Naive B cell (primary cell): Measurements from ENCODE around the gene PXN. TPM values are rescaled to one million over a fixed set of nuclear protein-coding genes. Genes with fewer than 3 reads are reported as not detected.
"Not testable (repeated sequence)": the region's sequence is repeated elsewhere in the genome, so short reads cannot be mapped to it uniquely, and the experiment has no call there.

Experiments used
- ATAC-seq, 2 donors: fragments of 150-1000 bp; cut with Tn5 transposase; 2 replicates each; pipeline ENCODE4 v1.10.0; 2021; ENCODE audit warnings: low read depth in 2 of 2, mild to moderate bottlenecking in 2 of 2, moderate library complexity in 2 of 2
- DNase-seq: peaks from one replicate; pipeline ENCODE4 v3.0.0; 2022
- H3K27ac Mint-ChIP-seq, 6 donors: one replicate each; pipeline ENCODE4 v1.8.0; 2020 to 2022; ENCODE audit warnings: mild to moderate bottlenecking in 6 of 6, mixed read lengths in 6 of 6, moderate library complexity in 5 of 6, inconsistent platforms in 2 of 6
- H3K27me3 Mint-ChIP-seq, 3 donors: one replicate each; pipeline ENCODE4 v1.8.0; 2021 to 2022; ENCODE audit warnings: mixed read lengths in 3 of 3, mild to moderate bottlenecking in 1 of 3
- H3K36me3 Mint-ChIP-seq, 2 donors: one replicate each; pipeline ENCODE4 v1.8.0; 2020 to 2022; ENCODE audit warnings: mixed read lengths in 2 of 2, inconsistent platforms in 1 of 2, mild to moderate bottlenecking in 1 of 2
- H3K4me1 Mint-ChIP-seq, 3 donors: one replicate each; pipeline ENCODE4 v1.8.0; 2020 to 2022; ENCODE audit warnings: mixed read lengths in 3 of 3, inconsistent platforms in 1 of 3, mild to moderate bottlenecking in 1 of 3, moderate library complexity in 1 of 3
- H3K4me3 Mint-ChIP-seq, 8 donors: one replicate each; pipeline ENCODE4 v1.8.0; 2020 to 2022; ENCODE audit warnings: mild to moderate bottlenecking in 8 of 8, mixed read lengths in 8 of 8, moderate library complexity in 8 of 8, inconsistent platforms in 2 of 8
- H3K9me3 Mint-ChIP-seq, 7 donors: one replicate each; pipeline ENCODE4 v1.8.0; 2020 to 2022; ENCODE audit warnings: mixed read lengths in 7 of 7, mild to moderate bottlenecking in 5 of 7, inconsistent platforms in 2 of 7, moderate library complexity in 1 of 7
- polyA plus RNA-seq, 6 donors: library from polyadenylated mRNA; unstranded; fragments of 300-500 nt; fragmentation: Illumina TruSeq; gene quantifications; one replicate each; pipeline ENCODE4 v1.2.3, GENCODE V29; 2021; ENCODE audit warnings: low read depth in 6 of 6

The PXN gene
- polyA plus RNA-seq, 6 donors from 2014 or later: 0.95 to 6.0 (median 3.7) TPM

GRCh38 chr12:120196363-120196762 is 69.2 kb downstream of the PXN start:
- Mint-ChIP-seq H3K27me3 (no peaks in the 10 kb centered on the region), H3K36me3 (peaks cover 0 to 4% of the 10 kb centered on the region in 2 donors), H3K4me1 (peaks cover 24 to 57% (median 35%) of the 10 kb centered on the region in 3 donors), H3K27ac (peak overlapping the region in 1 of 6 donors; percentile 7), H3K9me3 (peaks cover 0 to 3% (median 0%) of the 10 kb centered on the region in 7 donors), H3K4me3 (peak overlapping the region in 2 of 8 donors; percentile 47 to 93)
- DNase-seq (no peak), ATAC-seq (no peak)

GRCh38 chr12:120194534-120195395 is 70.8 kb downstream of the PXN start, which contains the start of gene GCN1:
GCN1 (minus strand) TSS chr12:120194715; CDS start chr12:120194697, 18 bp downstream.
- H3K27ac Mint-ChIP-seq: peak within 1 kb of the TSS in 5 of 6 donors; percentile 76 to 94 (median 93)
- ATAC-seq: peak; percentile 95 to 98

GRCh38 chr12:120194226-120194533 is 71.3 kb downstream of the PXN start:
- H3K36me3 Mint-ChIP-seq: peaks cover 0 to 7% of the 10 kb centered on the region in 2 donors
- peaks cover 17 to 51% (median 23%) of the 10 kb centered on the region in 3 donors for H3K4me1 Mint-ChIP-seq
- H3K27me3 Mint-ChIP-seq: no peaks in the 10 kb centered on the region
- ATAC-seq (peak; percentile 49 to 57), DNase-seq (no peak)
- H3K4me3 Mint-ChIP-seq: peak overlapping the region; percentile 77 to 93 (median 86)
- H3K27ac Mint-ChIP-seq: peak overlapping the region in 4 of 6 donors; percentile 62 to 94 (median 87)
- H3K9me3 Mint-ChIP-seq: no peaks in the 10 kb centered on the region

More at GRCh38 chr12:120194534-120195395, 70.8 kb downstream of the PXN start, which contains the start of gene GCN1:
- Mint-ChIP-seq H3K36me3 (peaks cover 0 to 9% of the 10 kb centered on the region in 2 donors), H3K4me1 (peaks cover 20 to 57% (median 27%) of the 10 kb centered on the region in 3 donors), H3K27me3 (no peaks in the 10 kb centered on the region), H3K9me3 (no peaks in the 10 kb centered on the region), H3K4me3 (peak within 1 kb of the TSS; percentile 77 to 93 (median 86))
- peak; percentile 84 for DNase-seq

- H3K36me3 Mint-ChIP-seq, H3K27ac Mint-ChIP-seq, H3K27me3 Mint-ChIP-seq: not testable (repeated sequence)
These were observed 72.2 kb downstream of the PXN start for GRCh38 chr12:120193286-120193685.

GRCh38 chr12:120190985-120191480 is 74.5 kb downstream of the PXN start:
- peaks cover 16 to 42% (median 25%) of the 10 kb centered on the region in 3 donors for H3K4me1 Mint-ChIP-seq
- H3K27me3 Mint-ChIP-seq: no peaks in the 10 kb centered on the region
- DNase-seq (no peak), ATAC-seq (no peak)
- H3K36me3 Mint-ChIP-seq: peaks cover 8 to 15% of the 10 kb centered on the region in 2 donors
- peak overlapping the region in 1 of 8 donors; percentile 47 for H3K4me3 Mint-ChIP-seq
- no peak overlapping the region for H3K27ac Mint-ChIP-seq
- no peaks in the 10 kb centered on the region for H3K9me3 Mint-ChIP-seq

More at GRCh38 chr12:120193286-120193685, 72.2 kb downstream of the PXN start:
- not testable (repeated sequence) for H3K9me3 Mint-ChIP-seq, ATAC-seq, DNase-seq
- Mint-ChIP-seq H3K4me1 (peaks cover 10 to 42% (median 20%) of the 10 kb centered on the region in 3 donors), H3K4me3 (peak overlapping the region in 6 of 8 donors; percentile 83 to 93 (median 88))

- peak overlapping the region in 1 of 8 donors; percentile 47 for H3K4me3 Mint-ChIP-seq
- no peaks in the 10 kb centered on the region for H3K27me3 Mint-ChIP-seq
- H3K4me1 Mint-ChIP-seq: peaks cover 16 to 40% (median 25%) of the 10 kb centered on the region in 3 donors
- no peak for DNase-seq
- no peak overlapping the region for H3K27ac Mint-ChIP-seq
- no peaks in the 10 kb centered on the region for H3K9me3 Mint-ChIP-seq
- H3K36me3 Mint-ChIP-seq: peaks cover 8 to 15% of the 10 kb centered on the region in 2 donors
- ATAC-seq: no peak
These were observed 75.1 kb downstream of the PXN start for GRCh38 chr12:120190386-120190785.

- ATAC-seq (no peak), DNase-seq (no peak)
- Mint-ChIP-seq H3K4me3 (no peak overlapping the region), H3K9me3 (no peaks in the 10 kb centered on the region), H3K36me3 (peaks cover 21% of the 10 kb centered on the region in 2 donors), H3K27ac (no peak overlapping the region), H3K27me3 (no peaks in the 10 kb centered on the region), H3K4me1 (peaks cover 12 to 19% (median 18%) of the 10 kb centered on the region in 3 donors)
These were observed 78.9 kb downstream of the PXN start for GRCh38 chr12:120186654-120187053.

- ATAC-seq (no peak), DNase-seq (no peak)
- H3K36me3 Mint-ChIP-seq: peaks cover 17 to 27% of the 10 kb centered on the region in 2 donors
- H3K27ac Mint-ChIP-seq: peak overlapping the region in 1 of 6 donors; percentile 47
- peaks cover 9 to 20% (median 12%) of the 10 kb centered on the region in 3 donors for H3K4me1 Mint-ChIP-seq
- no peaks in the 10 kb centered on the region for H3K9me3 Mint-ChIP-seq
- H3K27me3 Mint-ChIP-seq: no peaks in the 10 kb centered on the region
- no peak overlapping the region for H3K4me3 Mint-ChIP-seq
These were observed 82.3 kb downstream of the PXN start for GRCh38 chr12:120183211-120183631.

GRCh38 chr12:120181991-120182631 is 83.4 kb downstream of the PXN start:
- no peak overlapping the region for H3K4me3 Mint-ChIP-seq
- no peaks in the 10 kb centered on the region for H3K9me3 Mint-ChIP-seq
- ATAC-seq (no peak), DNase-seq (no peak)
- H3K27me3 Mint-ChIP-seq: no peaks in the 10 kb centered on the region
- H3K27ac Mint-ChIP-seq: peak overlapping the region in 1 of 6 donors; percentile 8
- peaks cover 28 to 36% of the 10 kb centered on the region in 2 donors for H3K36me3 Mint-ChIP-seq
- peaks cover 12 to 25% (median 16%) of the 10 kb centered on the region in 3 donors for H3K4me1 Mint-ChIP-seq

- Mint-ChIP-seq H3K36me3 (peaks cover 20 to 41% of the 10 kb centered on the region in 2 donors), H3K4me3 (no peak overlapping the region), H3K9me3 (no peaks in the 10 kb centered on the region), H3K4me1 (peaks cover 6 to 23% (median 11%) of the 10 kb centered on the region in 3 donors), H3K27ac (no peak overlapping the region), H3K27me3 (no peaks in the 10 kb centered on the region)
- DNase-seq: no peak
- no peak for ATAC-seq
These were observed 84.6 kb downstream of the PXN start for GRCh38 chr12:120180975-120181374.

- no peaks in the 10 kb centered on the region for H3K27me3 Mint-ChIP-seq
- no peaks in the 10 kb centered on the region for H3K9me3 Mint-ChIP-seq
- DNase-seq (no peak), ATAC-seq (no peak)
- H3K4me3 Mint-ChIP-seq: no peak overlapping the region
- H3K27ac Mint-ChIP-seq: peak overlapping the region in 1 of 6 donors; percentile 32
- peaks cover 24 to 41% of the 10 kb centered on the region in 2 donors for H3K36me3 Mint-ChIP-seq
- H3K4me1 Mint-ChIP-seq: peaks cover 10 to 16% (median 14%) of the 10 kb centered on the region in 3 donors
These were observed 90.0 kb downstream of the PXN start for GRCh38 chr12:120175537-120175936.

- Mint-ChIP-seq H3K36me3 (peaks cover 24 to 41% of the 10 kb centered on the region in 2 donors), H3K27me3 (no peaks in the 10 kb centered on the region), H3K4me3 (no peak overlapping the region), H3K27ac (peak overlapping the region in 1 of 6 donors; percentile 16), H3K9me3 (no peaks in the 10 kb centered on the region), H3K4me1 (peaks cover 10 to 16% (median 14%) of the 10 kb centered on the region in 3 donors)
- no peak for DNase-seq
- peak; percentile 32 to 43 for ATAC-seq
These were observed 90.5 kb downstream of the PXN start for GRCh38 chr12:120175062-120175461.

GRCh38 chr12:120172053-120172452 is 93.5 kb downstream of the PXN start:
- DNase-seq: no peak
- no peak for ATAC-seq
- Mint-ChIP-seq H3K9me3 (no peaks in the 10 kb centered on the region), H3K27me3 (no peaks in the 10 kb centered on the region), H3K4me3 (no peak overlapping the region), H3K36me3 (peaks cover 17 to 34% of the 10 kb centered on the region in 2 donors), H3K27ac (no peak overlapping the region), H3K4me1 (peaks cover 5 to 10% (median 8%) of the 10 kb centered on the region in 3 donors)
